HCEC 1CT (cell line): ENCODE data around the gene C22orf42.
"Not testable (repeated sequence)": the region's sequence is repeated elsewhere in the genome, so short reads cannot be mapped to it uniquely, and the experiment has no call there.

ENCODE experiments used
- DNase-seq: peaks from one replicate; pipeline ENCODE4 v3.0.0-alpha.2; 2017

C22orf42 gene

GRCh38 chr22:32183625-32184024 is 24.5 kb upstream of the C22orf42 start:
- no peak for DNase-seq

- DNase-seq: no peak
Measured at GRCh38 chr22:32181043-32181442, 21.9 kb upstream of the C22orf42 start.

GRCh38 chr22:32177221-32177765 is 18.2 kb upstream of the C22orf42 start:
- no peak for DNase-seq

- DNase-seq: no peak
Measured at GRCh38 chr22:32175683-32176644, 16.9 kb upstream of the C22orf42 start.

GRCh38 chr22:32175115-32175514 is 16.0 kb upstream of the C22orf42 start:
- DNase-seq: no peak

- no peak for DNase-seq
Measured at GRCh38 chr22:32165681-32166080, 6.6 kb upstream of the C22orf42 start.

- no peak for DNase-seq
Measured at GRCh38 chr22:32164075-32164860, 5.2 kb upstream of the C22orf42 start.

- DNase-seq: not testable (repeated sequence)
Measured at GRCh38 chr22:32160411-32160810, 1.3 kb upstream of the C22orf42 start.

GRCh38 chr22:32157632-32158031 is 1.5 kb downstream of the C22orf42 start:
- not testable (repeated sequence) for DNase-seq

- DNase-seq: not testable (repeated sequence)
Measured at GRCh38 chr22:32154727-32155126, 4.4 kb downstream of the C22orf42 start.

- DNase-seq: not testable (repeated sequence)
Measured at GRCh38 chr22:32151641-32152040, 7.5 kb downstream of the C22orf42 start.

GRCh38 chr22:32150647-32151046 is 8.5 kb downstream of the C22orf42 start:
- DNase-seq: not testable (repeated sequence)

- DNase-seq: not testable (repeated sequence)
Measured at GRCh38 chr22:32148372-32148771, 10.7 kb downstream of the C22orf42 start.

GRCh38 chr22:32147128-32147527 is 12.0 kb downstream of the C22orf42 start:
- not testable (repeated sequence) for DNase-seq

GRCh38 chr22:32144496-32145274 is 14.4 kb downstream of the C22orf42 start:
- no peak for DNase-seq

- no peak for DNase-seq
Measured at GRCh38 chr22:32142600-32142999, 16.5 kb downstream of the C22orf42 start.

GRCh38 chr22:32140688-32141087 is 18.4 kb downstream of the C22orf42 start:
- not testable (repeated sequence) for DNase-seq

- DNase-seq: not testable (repeated sequence)
Measured at GRCh38 chr22:32138576-32138975, 20.5 kb downstream of the C22orf42 start.

GRCh38 chr22:32137731-32138324 is 21.3 kb downstream of the C22orf42 start:
- DNase-seq: not testable (repeated sequence)

GRCh38 chr22:32136881-32137280 is 22.2 kb downstream of the C22orf42 start:
- not testable (repeated sequence) for DNase-seq

- peak; percentile 42 for DNase-seq
Measured at GRCh38 chr22:32135958-32136357, 23.1 kb downstream of the C22orf42 start.

GRCh38 chr22:32134796-32135195 is 24.3 kb downstream of the C22orf42 start:
- not testable (repeated sequence) for DNase-seq
